MG63 (cell line): ENCODE data around the gene OR4N5. TPM values are rescaled to one million over a fixed set of nuclear protein-coding genes. Genes with fewer than 3 reads are reported as not detected.
"Not testable (repeated sequence)": the region's sequence is repeated elsewhere in the genome, so short reads cannot be mapped to it uniquely, and the experiment has no call there.

ENCODE experiments used
- DNase-seq: peaks from one replicate; pipeline ENCODE4 v3.0.0-alpha.2; 2020
- H3K27me3 ChIP-seq: fragments of 250-450 bp; sonication (Bioruptor Pico); 2 replicates; pipeline ENCODE4 v1.5.1; 2020; ENCODE audit warnings: mild to moderate bottlenecking, moderate library complexity
- H3K36me3 ChIP-seq: fragments of 250-450 bp; sonication (Bioruptor Pico); 2 replicates; pipeline ENCODE4 v1.5.1; 2020; ENCODE audit warnings: mild to moderate bottlenecking, moderate library complexity
- H3K4me3 ChIP-seq: fragments of 250-450 bp; sonication (Bioruptor Pico); 2 replicates; pipeline ENCODE4 v1.5.1; 2020; ENCODE audit warnings: mild to moderate bottlenecking, moderate library complexity
- H3K9me3 ChIP-seq: fragments of 250-450 bp; sonication (Bioruptor Pico); 2 replicates; pipeline ENCODE4 v1.5.1; 2020; ENCODE audit warnings: mild to moderate bottlenecking, moderate library complexity
- total RNA-seq: library from RNA; depleted of rRNA; stranded (reverse); fragments of >200 nt; shearing (Covaris generic); gene quantifications from 2 replicates; pipeline ENCODE4 v1.2.3, GENCODE V29; 2014; ENCODE audit warnings: low replicate concordance; rRNA removed

OR4N5 gene, protein sequence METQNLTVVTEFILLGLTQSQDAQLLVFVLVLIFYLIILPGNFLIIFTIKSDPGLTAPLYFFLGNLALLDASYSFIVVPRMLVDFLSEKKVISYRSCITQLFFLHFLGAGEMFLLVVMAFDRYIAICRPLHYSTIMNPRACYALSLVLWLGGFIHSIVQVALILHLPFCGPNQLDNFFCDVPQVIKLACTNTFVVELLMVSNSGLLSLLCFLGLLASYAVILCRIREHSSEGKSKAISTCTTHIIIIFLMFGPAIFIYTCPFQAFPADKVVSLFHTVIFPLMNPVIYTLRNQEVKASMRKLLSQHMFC
- not detected in 2 replicates for total RNA-seq

DNA sequence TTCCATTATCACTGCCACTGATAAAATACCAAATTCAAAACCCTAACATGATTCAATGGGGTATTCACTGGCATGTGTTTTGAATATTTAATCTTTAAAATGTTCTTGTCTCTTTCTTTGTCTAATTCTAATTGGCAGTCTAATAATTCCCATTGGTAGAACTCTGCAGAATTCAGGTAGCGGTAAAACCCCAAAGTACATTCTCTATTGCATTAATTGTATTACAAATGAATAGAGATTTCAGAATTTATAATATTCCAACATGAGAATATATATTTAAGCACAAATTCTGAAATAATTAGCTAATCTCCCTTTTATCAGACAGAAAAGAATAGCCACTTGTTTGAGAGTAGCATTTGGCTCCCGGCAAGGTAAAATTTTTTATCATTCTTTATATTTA, at the start of gene OR4N5:
OR4N5 (plus strand) TSS at position 301 of the 400 bp plus-strand sequence. CDS start 4,916 bp downstream, outside the sequence.
- no peak for DNase-seq
- Histone ChIP-seq H3K27me3 (no peaks in the 10 kb centered on the region), H3K9me3 (no peaks in the 10 kb centered on the region), H3K36me3 (no peaks in the 10 kb centered on the region), H3K4me3 (no peak within 1 kb of the TSS)

DNA sequence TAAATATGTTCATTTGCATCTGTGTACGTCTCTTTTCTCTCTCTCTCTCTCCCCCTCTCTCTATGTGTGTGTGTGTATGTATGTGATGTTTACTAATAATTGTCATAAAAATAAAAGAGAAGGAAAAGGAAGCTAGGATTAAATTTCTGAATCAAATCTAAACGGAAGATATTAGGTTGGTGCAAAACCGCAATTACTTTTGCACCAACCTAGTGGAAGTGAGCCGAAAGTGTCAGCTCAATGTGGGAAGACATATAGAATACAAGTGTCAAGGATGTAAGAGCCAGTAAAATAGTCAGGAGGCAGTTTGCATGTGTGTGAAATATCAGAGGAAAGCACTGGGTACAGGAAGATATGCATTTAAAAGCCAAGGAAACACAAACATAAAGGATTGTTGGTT, 46.6 kb upstream of the OR4N5 start:
- DNase-seq, result no peak
- Histone ChIP-seq H3K4me3 (no peak overlapping the region), H3K9me3 (no peaks in the 10 kb centered on the region), H3K27me3 (no peaks in the 10 kb centered on the region), H3K36me3 (no peaks in the 10 kb centered on the region)

DNA sequence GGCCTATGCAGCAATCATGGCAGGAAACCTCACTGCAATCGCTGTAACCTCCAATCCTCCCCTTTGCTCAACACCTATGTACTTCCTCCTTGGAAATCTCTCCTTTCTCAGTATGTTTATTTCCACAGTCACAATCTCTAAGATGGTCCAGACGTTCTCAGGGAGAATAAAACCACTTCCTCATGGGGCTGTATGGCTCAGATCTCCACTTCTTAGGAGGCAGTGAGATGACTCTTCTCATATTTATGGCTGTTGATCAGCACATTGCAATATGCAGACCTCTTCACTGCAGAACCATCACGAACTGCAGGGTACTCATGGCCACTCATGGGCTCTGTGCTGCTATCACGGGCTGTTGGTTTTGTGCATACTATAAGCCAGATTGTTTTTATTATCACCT, 45.2 kb upstream of the OR4N5 start:
- no peak for DNase-seq
- H3K9me3 ChIP-seq, result no peaks in the 10 kb centered on the region
- H3K27me3 ChIP-seq, result no peaks in the 10 kb centered on the region
- H3K4me3 ChIP-seq, result no peak overlapping the region
- H3K36me3 ChIP-seq, result no peaks in the 10 kb centered on the region

DNA sequence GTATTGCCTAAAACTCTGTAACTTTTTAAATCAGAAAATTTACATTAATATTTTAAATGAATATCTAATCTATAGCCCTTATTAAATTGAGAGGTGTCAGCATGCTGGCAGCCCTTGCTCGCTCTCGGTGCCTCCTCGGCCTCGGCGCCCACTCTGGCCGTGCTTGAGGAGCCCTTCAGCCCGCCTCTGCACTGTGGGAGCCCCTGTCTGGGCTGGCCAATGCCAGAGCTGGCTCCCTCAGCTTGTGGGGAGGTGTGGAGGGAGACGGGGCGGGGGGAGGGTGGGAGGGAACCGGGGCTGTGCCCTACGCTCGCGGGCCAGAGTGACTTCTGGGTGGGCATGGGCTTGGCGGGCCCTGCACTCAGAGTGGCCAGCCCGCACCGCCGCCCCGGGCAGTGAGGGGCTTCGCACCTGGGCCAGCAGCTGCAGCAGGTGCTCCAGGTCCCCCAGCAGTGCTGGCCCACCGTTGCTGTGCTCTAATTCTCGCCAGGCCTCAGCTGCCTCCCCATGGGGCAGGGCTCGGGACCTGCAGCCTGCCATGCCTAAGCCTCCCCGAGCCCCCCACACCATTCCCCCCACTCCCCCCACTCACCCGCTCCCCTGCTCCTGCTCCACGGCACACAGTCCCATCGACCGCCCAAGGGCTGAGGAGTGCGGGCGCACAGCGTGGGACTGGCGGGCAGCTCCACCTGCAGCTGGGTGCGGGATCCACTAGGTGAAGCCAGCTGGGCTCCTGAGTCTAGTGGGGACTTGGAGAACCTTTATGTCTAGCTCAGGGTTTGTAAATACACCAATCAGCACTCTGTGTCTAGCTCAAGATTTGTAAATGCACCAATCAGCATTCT, 39.5 kb upstream of the OR4N5 start:
- H3K9me3 ChIP-seq, DNase-seq, H3K4me3 ChIP-seq, H3K36me3 ChIP-seq, H3K27me3 ChIP-seq: not testable (repeated sequence)

DNA sequence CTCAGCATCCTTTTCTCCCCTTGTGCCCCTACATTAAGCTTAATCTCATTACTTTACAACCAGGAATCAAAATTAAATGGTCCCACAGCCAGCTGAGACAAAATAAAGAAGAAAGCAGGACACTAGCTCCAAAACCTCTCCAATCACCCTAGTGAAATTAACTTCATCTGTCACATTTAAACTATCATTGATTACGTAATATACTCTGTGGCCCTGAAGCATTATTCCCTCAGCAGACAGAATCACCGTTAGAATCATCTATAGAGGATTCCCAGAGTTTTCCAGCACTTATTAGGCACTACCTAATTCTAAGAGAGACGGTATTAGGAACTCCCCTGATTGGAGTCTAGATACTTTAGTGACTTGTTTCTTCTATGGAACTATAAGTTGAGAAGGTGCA, 28.2 kb upstream of the OR4N5 start, which contains the start of gene OR4K17:
OR4K17 (plus strand) TSS at position 302 of the 400 bp plus-strand sequence. CDS start 6,761 bp downstream, outside the sequence.
- no peak within 1 kb of the TSS for H3K4me3 ChIP-seq
- no peak for DNase-seq

DNA sequence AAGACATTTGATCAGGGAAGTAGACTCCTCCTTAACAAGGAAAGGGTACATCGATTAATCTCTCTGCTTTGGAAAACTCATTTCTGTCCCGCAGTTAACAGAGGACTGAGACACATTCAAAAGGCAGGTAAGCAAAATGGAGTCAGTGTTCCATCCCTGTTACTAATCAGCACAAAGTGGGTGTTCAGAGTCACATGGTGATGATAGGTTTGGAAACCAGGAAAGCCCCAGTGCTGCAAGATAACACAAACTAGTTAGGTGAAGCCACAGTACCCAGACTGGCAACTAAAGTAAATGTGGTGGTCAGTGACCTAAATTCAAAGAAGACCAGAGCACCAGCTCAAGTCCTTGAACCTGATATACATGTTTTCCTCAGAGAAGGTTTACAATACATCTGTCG, 26.3 kb upstream of the OR4N5 start:
- no peak overlapping the region for H3K4me3 ChIP-seq
- no peak for DNase-seq
- no peaks in the 10 kb centered on the region for H3K9me3 ChIP-seq
- no peaks in the 10 kb centered on the region for H3K27me3 ChIP-seq
- no peaks in the 10 kb centered on the region for H3K36me3 ChIP-seq

More for the DNA sequence above, 28.2 kb upstream of the OR4N5 start, which contains the start of gene OR4K17:
- H3K36me3 ChIP-seq, result no peaks in the 10 kb centered on the region
- no peaks in the 10 kb centered on the region for H3K9me3 ChIP-seq
- H3K27me3 ChIP-seq, result no peaks in the 10 kb centered on the region

DNA sequence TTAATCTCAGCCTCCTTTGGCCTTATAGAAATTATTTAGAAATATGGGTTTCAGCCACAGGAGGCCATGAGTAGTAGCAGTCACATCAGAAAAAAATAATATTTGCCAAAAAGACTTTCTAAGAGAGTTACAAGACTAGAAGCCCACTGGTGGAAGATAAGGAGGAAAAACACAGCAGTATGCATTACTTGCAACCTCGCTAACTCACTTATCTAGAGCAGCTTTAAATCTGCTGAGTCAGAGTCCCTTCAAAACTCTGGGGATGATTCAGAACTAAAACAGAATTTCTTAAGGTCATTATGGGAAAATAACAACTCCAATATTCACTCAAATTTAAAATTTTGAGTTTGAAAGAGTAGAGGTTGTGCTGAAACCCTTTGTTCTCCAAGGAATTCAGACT, 21.9 kb upstream of the OR4N5 start:
- no peaks in the 10 kb centered on the region for H3K36me3 ChIP-seq
- no peak for DNase-seq

DNA sequence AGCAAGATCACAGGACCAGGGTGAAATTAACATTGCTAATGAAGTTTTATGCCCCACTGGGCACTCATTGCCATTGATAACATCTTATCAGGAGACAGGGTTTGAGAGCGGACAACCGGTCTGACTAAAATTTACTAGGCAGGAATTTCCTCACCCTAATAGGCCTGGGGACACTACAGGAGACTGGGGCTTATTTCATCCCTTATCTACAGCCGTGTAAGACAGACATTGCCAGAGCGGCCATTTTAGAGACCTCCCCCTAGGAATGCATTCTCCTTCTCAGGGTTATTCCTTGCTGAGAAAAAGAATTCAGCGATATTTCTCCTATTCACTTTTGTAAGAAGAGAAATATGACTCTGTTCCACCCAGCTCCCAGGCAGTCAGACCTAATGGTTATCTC, 19.8 kb upstream of the OR4N5 start:
- H3K9me3 ChIP-seq, result no peaks in the 10 kb centered on the region; the same call in 1 of the 2 replicates
- H3K4me3 ChIP-seq, result no peak overlapping the region
- H3K27me3 ChIP-seq, result no peaks in the 10 kb centered on the region
- H3K36me3 ChIP-seq, result no peaks in the 10 kb centered on the region
- DNase-seq, result no peak

More for the DNA sequence above, 21.9 kb upstream of the OR4N5 start:
- Histone ChIP-seq H3K27me3 (no peaks in the 10 kb centered on the region), H3K4me3 (no peak overlapping the region), H3K9me3 (no peaks in the 10 kb centered on the region; the same call in 1 of the 2 replicates)

DNA sequence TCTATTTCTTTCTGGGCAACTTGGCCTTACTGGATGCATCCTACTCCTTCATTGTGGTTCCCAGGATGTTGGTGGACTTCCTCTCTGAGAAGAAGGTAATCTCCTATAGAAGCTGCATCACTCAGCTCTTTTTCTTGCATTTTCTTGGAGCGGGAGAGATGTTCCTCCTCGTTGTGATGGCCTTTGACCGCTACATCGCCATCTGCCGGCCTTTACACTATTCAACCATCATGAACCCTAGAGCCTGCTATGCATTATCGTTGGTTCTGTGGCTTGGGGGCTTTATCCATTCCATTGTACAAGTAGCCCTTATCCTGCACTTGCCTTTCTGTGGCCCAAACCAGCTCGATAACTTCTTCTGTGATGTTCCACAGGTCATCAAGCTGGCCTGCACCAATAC, 5.3 kb downstream of the OR4N5 start:
- Histone ChIP-seq H3K27me3 (no peaks in the 10 kb centered on the region), H3K9me3 (no peaks in the 10 kb centered on the region), H3K4me3 (no peak overlapping the region), H3K36me3 (no peaks in the 10 kb centered on the region)
- DNase-seq, result no peak

DNA sequence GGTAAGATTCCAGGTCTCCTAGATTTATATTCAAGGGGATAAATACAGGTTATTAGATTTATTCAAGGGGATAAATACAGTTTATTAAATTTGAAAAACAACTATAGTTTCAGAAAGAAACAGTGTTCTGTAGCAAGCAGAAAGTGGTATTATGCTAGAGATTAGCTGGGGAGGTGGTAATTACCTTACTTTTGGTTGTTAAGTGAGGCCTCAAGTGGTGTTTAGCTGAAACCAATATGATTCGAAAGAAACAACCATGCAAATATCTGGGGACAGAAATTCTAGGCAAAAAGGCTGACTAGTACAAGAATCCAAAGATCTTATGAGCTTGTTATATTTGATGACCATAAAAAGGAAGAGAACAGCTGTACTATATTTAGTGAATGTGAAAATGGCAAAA, 6.2 kb downstream of the OR4N5 start:
- no peak for DNase-seq
- H3K4me3 ChIP-seq, result no peak overlapping the region
- H3K36me3 ChIP-seq, result no peaks in the 10 kb centered on the region
- H3K9me3 ChIP-seq, result no peaks in the 10 kb centered on the region
- H3K27me3 ChIP-seq, result no peaks in the 10 kb centered on the region

DNA sequence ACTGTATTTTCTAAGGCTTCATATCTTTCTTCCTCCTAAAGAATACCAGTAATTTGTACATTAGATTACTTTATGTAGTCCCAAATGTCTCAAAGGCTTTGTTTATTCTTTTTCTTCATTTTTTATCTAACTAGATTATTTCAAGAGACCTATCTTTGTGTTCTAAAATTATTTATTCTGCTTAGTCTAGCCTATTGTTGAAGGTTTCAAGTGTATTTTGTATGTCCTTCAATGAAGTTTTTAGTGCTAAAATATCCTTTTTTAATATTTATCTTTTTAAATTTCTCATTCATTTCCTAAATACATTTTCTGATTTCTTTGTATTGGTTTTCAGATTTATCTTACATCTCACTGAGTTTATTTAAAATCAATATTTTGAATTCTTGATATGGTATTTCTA, 25.8 kb downstream of the OR4N5 start:
- H3K36me3 ChIP-seq, result no peaks in the 10 kb centered on the region
- no peaks in the 10 kb centered on the region for H3K9me3 ChIP-seq
- no peak for DNase-seq
- H3K4me3 ChIP-seq, result no peak overlapping the region
- H3K27me3 ChIP-seq, result no peaks in the 10 kb centered on the region

DNA sequence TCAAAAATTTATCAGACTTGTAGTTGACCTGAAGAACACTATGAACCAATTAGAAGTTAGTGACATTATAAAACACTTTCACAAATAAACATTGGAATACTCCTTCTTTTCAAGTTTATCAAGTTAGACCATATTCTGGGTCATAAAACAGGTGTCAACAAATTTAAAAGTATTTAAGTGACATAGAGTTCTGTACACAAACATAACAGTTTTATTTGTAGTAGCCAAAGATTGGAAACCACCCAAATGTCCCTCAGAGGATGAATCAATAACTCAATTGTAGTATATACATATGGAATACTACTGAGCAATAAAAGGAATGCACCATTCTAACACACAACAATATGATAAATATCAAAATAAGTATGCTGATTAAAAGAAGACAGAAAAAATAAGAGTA, 28.5 kb downstream of the OR4N5 start:
- no peaks in the 10 kb centered on the region for H3K36me3 ChIP-seq
- H3K27me3 ChIP-seq, result no peaks in the 10 kb centered on the region
- no peak for DNase-seq
- no peaks in the 10 kb centered on the region for H3K9me3 ChIP-seq
- no peak overlapping the region for H3K4me3 ChIP-seq

DNA sequence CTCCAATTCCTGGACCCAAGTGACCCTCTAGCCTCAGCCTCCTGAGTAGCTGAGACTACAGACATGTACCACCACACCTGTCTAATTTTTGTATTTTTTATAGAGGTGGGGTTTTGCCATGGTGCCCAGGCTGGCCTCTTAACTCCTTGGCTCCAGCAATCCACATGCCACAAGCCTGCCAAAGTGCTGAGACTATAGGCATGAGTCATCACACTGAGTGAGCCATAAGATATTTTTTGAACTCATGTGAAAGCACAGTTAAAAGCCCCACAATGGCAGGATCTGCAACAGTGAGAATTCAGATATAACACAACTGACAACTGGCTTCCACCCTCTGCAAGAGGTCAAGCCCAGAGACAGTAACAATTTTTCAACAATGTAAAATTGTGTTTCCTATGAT, 31.2 kb downstream of the OR4N5 start:
- not testable (repeated sequence) for H3K4me3 ChIP-seq, H3K9me3 ChIP-seq, H3K36me3 ChIP-seq, H3K27me3 ChIP-seq
- peak; percentile 68 for DNase-seq

DNA sequence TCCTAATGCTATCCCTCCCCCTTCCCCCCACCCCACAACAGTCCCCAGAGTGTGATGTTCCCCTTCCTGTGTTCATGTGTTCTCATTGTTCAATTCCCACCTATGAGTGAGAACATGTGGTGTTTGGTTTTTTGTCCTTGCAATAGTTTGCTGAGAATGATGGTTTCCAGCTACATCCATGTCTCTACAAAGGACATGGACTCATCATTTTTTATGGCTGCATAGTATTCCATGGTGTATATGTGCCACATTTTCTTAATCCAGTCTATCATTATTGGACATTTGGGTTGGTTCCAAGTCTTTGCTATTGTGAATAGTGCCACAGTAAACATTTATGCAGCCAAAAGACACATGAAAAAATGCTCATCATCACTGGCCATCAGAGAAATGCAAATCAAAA, 35.6 kb downstream of the OR4N5 start:
- not testable (repeated sequence) for DNase-seq, H3K27me3 ChIP-seq, H3K9me3 ChIP-seq, H3K4me3 ChIP-seq, H3K36me3 ChIP-seq

DNA sequence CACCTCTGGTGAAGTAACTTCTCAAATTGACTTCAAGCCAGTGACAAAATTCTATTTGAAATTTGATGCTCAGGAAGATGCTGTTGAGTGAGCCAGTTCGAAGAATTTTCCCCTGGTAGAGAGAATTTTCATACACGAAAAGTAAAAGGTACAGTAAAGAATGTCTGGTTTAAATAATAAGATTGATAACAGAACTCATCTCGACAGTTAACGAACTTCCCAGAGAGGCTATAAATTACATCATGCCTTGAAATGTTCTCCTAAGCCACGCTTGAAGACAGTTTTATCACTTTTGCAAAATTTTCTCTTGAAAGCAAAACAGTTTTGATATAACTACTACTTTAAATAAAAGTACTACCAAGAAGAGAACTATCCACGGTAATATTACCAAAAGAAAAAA, 37.7 kb downstream of the OR4N5 start:
- no peaks in the 10 kb centered on the region for H3K27me3 ChIP-seq
- H3K4me3 ChIP-seq, result no peak overlapping the region
- H3K9me3 ChIP-seq, result no peaks in the 10 kb centered on the region
- DNase-seq, result no peak
- H3K36me3 ChIP-seq, result no peaks in the 10 kb centered on the region

DNA sequence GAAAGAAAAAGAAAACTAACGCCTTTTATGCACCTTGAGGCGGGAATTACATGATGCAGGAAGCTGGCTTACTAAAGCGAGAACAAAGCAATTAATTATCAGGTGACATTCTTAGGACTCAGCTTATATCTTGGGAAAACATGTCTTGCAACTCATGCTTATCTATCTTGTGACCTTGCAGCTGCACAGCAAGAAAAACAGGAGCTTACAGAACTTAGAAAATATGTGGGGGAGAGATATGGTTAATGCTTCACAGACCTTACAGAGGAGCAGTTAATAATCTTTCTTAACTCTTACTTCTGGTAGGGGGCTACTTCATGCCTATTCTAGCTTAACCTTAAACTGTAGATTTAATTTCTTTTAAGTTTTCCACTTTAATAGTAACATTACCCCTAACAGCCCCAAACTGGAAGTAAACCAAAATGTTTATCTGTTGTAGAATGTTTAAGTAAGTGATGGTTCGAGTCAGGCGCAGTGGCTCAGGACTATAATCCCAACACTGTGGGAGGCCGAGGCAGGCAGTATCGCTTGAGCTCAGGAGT, 38.9 kb downstream of the OR4N5 start:
- Histone ChIP-seq H3K9me3 (no peaks in the 10 kb centered on the region), H3K4me3 (no peak overlapping the region), H3K36me3 (no peaks in the 10 kb centered on the region), H3K27me3 (no peaks in the 10 kb centered on the region)
- no peak for DNase-seq

DNA sequence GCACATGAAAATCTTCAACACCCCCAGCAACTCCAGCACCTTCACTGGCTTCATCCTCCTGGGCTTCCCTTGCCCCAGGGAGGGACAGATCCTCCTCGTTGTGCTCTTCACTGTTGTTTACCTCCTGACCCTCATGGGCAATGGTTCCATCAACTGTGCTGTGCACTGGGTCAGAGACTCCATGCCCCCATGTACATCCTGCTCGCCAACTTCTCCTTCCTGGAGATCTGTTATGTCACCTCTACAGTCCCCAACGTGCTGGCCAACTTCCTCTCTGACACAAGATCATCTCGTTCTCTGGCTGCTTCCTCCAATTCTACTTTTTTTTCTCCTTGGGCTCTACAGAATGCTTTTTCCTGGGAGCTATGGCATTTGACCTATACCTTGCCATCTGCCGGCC, 40.6 kb downstream of the OR4N5 start:
- Histone ChIP-seq H3K4me3 (no peak overlapping the region), H3K27me3 (no peaks in the 10 kb centered on the region), H3K9me3 (no peaks in the 10 kb centered on the region), H3K36me3 (no peaks in the 10 kb centered on the region)
- DNase-seq, result no peak
